B cell (primary cell): ENCODE data around the gene GRIK3. TPM values are rescaled to one million over a fixed set of nuclear protein-coding genes. Genes with fewer than 3 reads are reported as not detected.

Experiments used
- ATAC-seq: fragments of 200-7000 bp; cut with Tn5 transposase; one replicate; pipeline ENCODE4 v1.10.0; 2021; ENCODE audit warnings: low read depth, mild to moderate bottlenecking, moderate number of reproducible peaks, moderate library complexity
- CTCF ChIA-PET: fragments of 350-600 bp; sonication (Branson Sonifier 250); formaldehyde crosslinking; loops from one replicate; lab custom pipeline; 2021; ENCODE audit warnings: antibody characterized with exemption, inconsistent platforms; lab: Charles Lee
- POLR2A ChIA-PET: fragments of 350-600 bp; sonication (Branson Sonifier 250); formaldehyde crosslinking; loops from one replicate; lab custom pipeline; 2021; ENCODE audit warnings: antibody characterized with exemption; lab: Charles Lee
- DNase-seq: peaks from one replicate; pipeline ENCODE4 v3.0.0; 2013
- H2AFZ ChIP-seq: 2 replicates; pipeline ENCODE4 v1.6.1; 2012; ENCODE audit warnings: mild to moderate bottlenecking, low read depth, low read length; ENCODE audit not compliant: insufficient read depth, poor library complexity, severe bottlenecking
- H3K27ac ChIP-seq, 2 donors: 1 replicate in 1 of 2; 2 replicates in 1 of 2; pipeline ENCODE4 v1.5.1; 2012 to 2013; ENCODE audit warnings: low read length in 2 of 2, mild to moderate bottlenecking in 2 of 2, moderate library complexity in 1 of 2
- H3K27me3 ChIP-seq, 4 experiments: fragments of 200-600 bp in 1 of 4; sonication (generic) in 1 of 4; replicated peaks in 1 of 4; 1 replicate in 2 of 4; 2 replicates in 2 of 4; pipeline versions ENCODE4 v1.6.1 to v1.7.0; 2013 to 2016; ENCODE audit warnings: low read length in 3 of 4, mild to moderate bottlenecking in 2 of 4, mixed read lengths in 1 of 4, moderate library complexity in 1 of 4; ENCODE audit not compliant: insufficient read depth in 4 of 4, control insufficient read depth in 3 of 4; ENCODE audit errors: control extremely low read depth in 1 of 4
- H3K36me3 ChIP-seq, 2 experiments: replicated peaks in 1 of 2; 1 replicate in 1 of 2; 2 replicates in 1 of 2; pipeline versions ENCODE4 v1.6.1 to v1.7.1; 2013; ENCODE audit warnings: low read length in 1 of 2; ENCODE audit not compliant: insufficient read depth in 2 of 2, control insufficient read depth in 1 of 2; ENCODE audit errors: control extremely low read depth in 1 of 2, extremely low read depth in 1 of 2
- H3K4me1 ChIP-seq, 2 donors: fragments of 200-600 bp in 1 of 2; sonication (generic) in 1 of 2; 1 replicate in 1 of 2; 2 replicates in 1 of 2; pipeline versions ENCODE4 v1.5.1 to v1.6.1; 2013 to 2017; ENCODE audit warnings: low read length in 2 of 2; ENCODE audit not compliant: control insufficient read depth in 2 of 2, insufficient read depth in 2 of 2
- H3K4me2 ChIP-seq: replicated peaks from 2 replicates; pipeline ENCODE3; 2012; ENCODE audit warnings: mild to moderate bottlenecking, low read depth, low read length; ENCODE audit not compliant: poor library complexity, severe bottlenecking
- H3K4me3 ChIP-seq, 5 experiments: fragments of 200-600 bp in 1 of 5; sonication (generic) in 1 of 5; 1 replicate in 3 of 5; 2 replicates in 2 of 5; pipeline versions ENCODE4 v1.5.1 to v1.7.0; 2011 to 2016; ENCODE audit warnings: low read length in 4 of 5, mild to moderate bottlenecking in 4 of 5, low read depth in 2 of 5, control low read depth in 1 of 5, moderate library complexity in 1 of 5; ENCODE audit not compliant: insufficient read depth in 1 of 5; ENCODE audit errors: control extremely low read depth in 1 of 5, extremely low read depth in 1 of 5
- H3K79me2 ChIP-seq: fragments of 200-600 bp; sonication (generic); one replicate; pipeline ENCODE4 v1.6.0; 2016; ENCODE audit warnings: low read length; ENCODE audit not compliant: control insufficient read depth, insufficient read depth
- H3K9ac ChIP-seq: fragments of 200-600 bp; sonication (generic); 2 replicates; pipeline ENCODE4 v1.6.1; 2017; ENCODE audit warnings: mild to moderate bottlenecking, low read length, moderate library complexity
- H3K9me3 ChIP-seq, 3 donors: one replicate each; pipeline versions ENCODE4 v1.6.1 to v1.7.1; 2013; ENCODE audit warnings: low read length in 2 of 3; ENCODE audit not compliant: control insufficient read depth in 2 of 3, insufficient read depth in 1 of 3; ENCODE audit errors: control extremely low read depth in 1 of 3
- H4K20me1 ChIP-seq: 2 replicates; pipeline ENCODE4 v1.6.0; 2012; ENCODE audit warnings: mild to moderate bottlenecking, low read length; ENCODE audit not compliant: insufficient read depth, control insufficient read depth, poor library complexity, severe bottlenecking
- H3K27ac Mint-ChIP-seq: one replicate; pipeline ENCODE4 v1.8.0; 2021; ENCODE audit warnings: mixed read lengths
- H3K27me3 Mint-ChIP-seq: one replicate; pipeline ENCODE4 v1.8.0; 2021; ENCODE audit warnings: mixed read lengths
- H3K4me1 Mint-ChIP-seq: one replicate; pipeline ENCODE4 v1.8.0; 2021; ENCODE audit warnings: mixed read lengths
- H3K4me3 Mint-ChIP-seq: one replicate; pipeline ENCODE4 v1.8.0; 2021; ENCODE audit warnings: mixed read lengths
- H3K9me3 Mint-ChIP-seq: one replicate; pipeline ENCODE4 v1.8.0; 2022; ENCODE audit warnings: mixed read lengths; ENCODE audit not compliant: insufficient read depth
- EZH2 ChIP-seq: IDR thresholded peaks from 2 replicates; pipeline ENCODE4 v1.6.1; 2012; ENCODE audit warnings: borderline replicate concordance, low read depth, mild to moderate bottlenecking, moderate library complexity, low read length; ENCODE audit not compliant: insufficient read depth, poor library complexity, severe bottlenecking
- WGBS: methylation state at CpG from one replicate; pipeline ENCODE4 v1.1.5; 2013; ENCODE audit warnings: missing lambda C conversion rate; ENCODE audit not compliant: insufficient coverage; 5-methylcytosine and 5-hydroxymethylcytosine counted together
- intact Hi-C: fragments of 100-400 bp; cut with micrococcal nuclease; formaldehyde crosslinking; loops from one replicate; pipeline ENCODE4 v1.10.0; 2022
- polyA plus RNA-seq: library from polyadenylated mRNA; depleted of rRNA; stranded (reverse); fragments of >200 nt; gene quantifications from 2 replicates; pipeline ENCODE4 v1.2.3, GENCODE V29; 2012
- total RNA-seq, 2 donors: library from RNA; stranded (reverse); fragments of 120-200 nt in 1 of 2; gene quantifications; 1 replicate in 1 of 2; 2 replicates in 1 of 2; pipeline versions ENCODE4 v1.2.3 to v1.2.4, GENCODE V29; 2013 to 2022
- TF ChIP-seq, protein P1 (sequence below): fragments of 200-600 bp; IDR thresholded peaks from one replicate; pipeline ENCODE4 v1.8.0; 2022; ENCODE audit warnings: antibody characterized with exemption, mild to moderate bottlenecking

The GRIK3 gene
- total and polyA plus RNA-seq, 2 donors (not counting 1 experiment from before 2014, with no cell fraction given) = 0.12 to 1.5 TPM

DNA sequence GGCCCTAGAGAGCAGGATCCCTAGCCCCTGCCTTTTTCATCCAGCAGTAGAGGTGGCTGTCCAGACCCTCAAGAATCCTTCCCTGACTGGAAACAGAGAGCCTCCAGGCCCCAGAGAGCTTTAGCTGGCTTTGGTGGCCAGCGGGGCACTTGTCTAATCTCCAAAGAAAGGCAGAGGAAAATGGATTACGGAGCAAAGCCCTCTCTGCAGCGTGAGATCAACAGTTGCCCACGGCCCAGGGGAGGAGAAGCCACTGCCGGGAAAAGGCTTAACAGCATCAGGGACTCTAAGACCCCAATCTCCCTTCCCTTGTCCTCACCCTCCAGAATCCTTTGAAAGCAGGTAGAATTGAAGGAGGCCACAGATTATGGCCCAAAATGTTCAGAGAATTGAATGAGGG lies 35.8 kb upstream of the GRIK3 start:
- Histone ChIP-seq H3K4me2 (no peak overlapping the region), H2AFZ (no peak overlapping the region), H3K9ac (no peak overlapping the region), H3K9me3 (no peaks in the 10 kb centered on the region), H3K36me3 (no peaks in the 10 kb centered on the region), H3K27ac (no peak overlapping the region), H3K4me1 (no peaks in the 10 kb centered on the region), H4K20me1 (no peaks in the 10 kb centered on the region), H3K27me3 (peaks cover 0 to 7% (median 0%) of the 10 kb centered on the region in 4 experiments), H3K4me3 (no peak overlapping the region), H3K79me2 (no peaks in the 10 kb centered on the region)
- intact Hi-C loops = no loop called here
- 84% methylated on average over 5 of the region's 5 CpGs for WGBS
- Mint-ChIP-seq H3K27ac (no peak overlapping the region), H3K27me3 (peaks cover 33% of the 10 kb centered on the region), H3K9me3 (no peaks in the 10 kb centered on the region), H3K4me3 (no peak overlapping the region), H3K4me1 (no peaks in the 10 kb centered on the region)
- TF ChIP-seq, protein P1, sequence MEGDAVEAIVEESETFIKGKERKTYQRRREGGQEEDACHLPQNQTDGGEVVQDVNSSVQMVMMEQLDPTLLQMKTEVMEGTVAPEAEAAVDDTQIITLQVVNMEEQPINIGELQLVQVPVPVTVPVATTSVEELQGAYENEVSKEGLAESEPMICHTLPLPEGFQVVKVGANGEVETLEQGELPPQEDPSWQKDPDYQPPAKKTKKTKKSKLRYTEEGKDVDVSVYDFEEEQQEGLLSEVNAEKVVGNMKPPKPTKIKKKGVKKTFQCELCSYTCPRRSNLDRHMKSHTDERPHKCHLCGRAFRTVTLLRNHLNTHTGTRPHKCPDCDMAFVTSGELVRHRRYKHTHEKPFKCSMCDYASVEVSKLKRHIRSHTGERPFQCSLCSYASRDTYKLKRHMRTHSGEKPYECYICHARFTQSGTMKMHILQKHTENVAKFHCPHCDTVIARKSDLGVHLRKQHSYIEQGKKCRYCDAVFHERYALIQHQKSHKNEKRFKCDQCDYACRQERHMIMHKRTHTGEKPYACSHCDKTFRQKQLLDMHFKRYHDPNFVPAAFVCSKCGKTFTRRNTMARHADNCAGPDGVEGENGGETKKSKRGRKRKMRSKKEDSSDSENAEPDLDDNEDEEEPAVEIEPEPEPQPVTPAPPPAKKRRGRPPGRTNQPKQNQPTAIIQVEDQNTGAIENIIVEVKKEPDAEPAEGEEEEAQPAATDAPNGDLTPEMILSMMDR = no peak
- TF ChIP-seq EZH2 = no peak
- ChIA-PET POLR2A (no interaction called here), CTCF (interaction anchor here (1.3 kb wide), 1 partner anchor 254 kb away, joined by 3 read pairs; no protein-coding TSS in a partner anchor)
- ATAC-seq = no peak
- DNase-seq = no peak

DNA sequence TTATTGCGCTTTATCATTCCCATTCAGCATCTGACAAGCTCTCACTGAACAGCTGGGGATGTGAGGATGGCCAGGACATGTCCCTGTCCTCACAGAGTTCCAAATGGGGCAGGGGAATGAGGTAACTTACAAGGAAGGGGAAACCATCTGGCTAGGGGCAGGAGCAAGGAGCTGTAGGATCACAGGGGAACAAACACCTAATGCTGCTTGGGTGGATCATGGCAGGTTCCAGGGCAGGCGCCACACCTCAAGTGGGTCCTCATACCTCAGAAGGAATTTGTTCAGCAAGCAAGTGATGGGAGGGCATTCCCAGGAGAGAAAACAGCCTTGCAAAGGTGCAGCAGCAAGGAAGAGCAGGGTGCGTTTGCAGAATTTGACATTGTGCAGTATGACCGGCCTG lies 35.1 kb upstream of the GRIK3 start:
- Mint-ChIP-seq H3K4me3 (no peak overlapping the region), H3K4me1 (no peaks in the 10 kb centered on the region), H3K9me3 (no peaks in the 10 kb centered on the region), H3K27me3 (peaks cover 33% of the 10 kb centered on the region), H3K27ac (no peak overlapping the region)
- no peak overlapping the region for H3K27ac ChIP-seq
- H3K4me3 ChIP-seq = no peak overlapping the region
- POLR2A ChIA-PET = no interaction called here
- CTCF ChIA-PET = interaction anchor here (1.3 kb wide), 1 partner anchor 255 kb away, joined by 3 read pairs; no protein-coding TSS in a partner anchor
- no peaks in the 10 kb centered on the region for H3K9me3 ChIP-seq
- no peaks in the 10 kb centered on the region for H3K4me1 ChIP-seq
- no peak overlapping the region for H2AFZ ChIP-seq
- ATAC-seq (no peak), DNase-seq (no peak)
- H3K4me2 ChIP-seq = no peak overlapping the region
- no peaks in the 10 kb centered on the region for H4K20me1 ChIP-seq
- TF ChIP-seq, protein P1 = no peak
- TF ChIP-seq EZH2 = no peak
- WGBS = 81% methylated on average over 3 of the region's 4 CpGs
- H3K9ac ChIP-seq = no peak overlapping the region
- H3K36me3 ChIP-seq = no peaks in the 10 kb centered on the region
- H3K79me2 ChIP-seq = no peaks in the 10 kb centered on the region
- intact Hi-C loops = no loop called here
- peaks cover 0 to 7% (median 0%) of the 10 kb centered on the region in 4 experiments for H3K27me3 ChIP-seq
